Renal cortical epithelial cell (primary cell): Measurements from ENCODE around the gene RPL4. TPM values are rescaled to one million over a fixed set of nuclear protein-coding genes. Genes with fewer than 3 reads are reported as not detected.
"Not testable (repeated sequence)": the region's sequence is repeated elsewhere in the genome, so short reads cannot be mapped to it uniquely, and the experiment has no call there.

Source experiments
- DNase-seq: peaks from one replicate; pipeline ENCODE4 v3.0.0-alpha.2; 2011; ENCODE audit warnings: low read depth
- total RNA-seq: library from RNA; depleted of rRNA; stranded (reverse); fragments of >200 nt; gene quantifications from 2 replicates; pipeline ENCODE4 v1.2.3, GENCODE V29; 2014

The RPL4 gene
- total RNA-seq = 2,621 and 2,644 TPM in 2 replicates

DNA sequence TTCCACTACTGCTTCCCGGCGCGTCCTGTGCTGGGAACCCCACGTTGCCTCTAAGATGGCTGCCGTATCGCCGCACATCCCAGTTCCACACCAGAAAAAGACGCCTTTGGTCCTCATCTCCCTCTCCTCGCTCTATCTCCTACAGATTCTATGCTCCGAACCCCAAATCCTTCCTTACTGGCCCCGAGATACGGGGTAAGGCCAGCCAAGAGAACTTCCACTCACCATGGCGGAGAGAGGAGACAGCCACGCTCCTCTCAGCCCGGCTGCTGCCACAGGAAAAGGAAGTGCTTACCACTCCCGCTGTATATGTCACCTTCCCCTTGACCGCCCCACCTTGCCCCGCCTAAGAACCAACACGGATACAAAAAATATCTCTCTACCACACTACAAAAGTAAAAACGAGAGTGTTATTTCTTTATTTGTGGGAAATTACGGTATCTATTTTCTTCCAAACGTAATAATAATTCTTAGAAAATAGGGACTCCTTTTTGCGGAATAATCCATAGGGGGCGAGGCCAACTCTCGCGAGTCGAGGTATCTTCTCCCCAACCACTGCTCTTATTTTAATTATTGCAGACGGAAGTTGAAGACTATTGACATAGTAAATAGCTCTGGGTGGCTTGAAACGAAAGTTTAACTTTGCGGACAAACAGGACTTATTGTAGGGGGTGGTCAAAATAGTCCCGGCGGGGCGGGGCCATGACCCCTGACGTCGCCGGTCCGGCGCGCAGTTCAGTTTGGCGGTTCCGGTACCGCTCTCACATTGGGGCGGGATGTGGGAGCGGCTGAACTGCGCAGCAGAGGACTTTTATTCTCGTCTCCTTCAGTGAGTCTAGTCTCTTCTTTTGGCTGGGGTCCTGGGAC is at the start of gene RPL4, which contains the start of gene ZWILCH:
RPL4 (minus strand) TSS at position 293 of the 867 bp plus-strand sequence; CDS start at position 228, 65 bp downstream.
ZWILCH (plus strand) TSS at position 764 of the 867 bp plus-strand sequence; CDS start at position 777, 13 bp downstream.
- peak; percentile 95 for DNase-seq

DNA sequence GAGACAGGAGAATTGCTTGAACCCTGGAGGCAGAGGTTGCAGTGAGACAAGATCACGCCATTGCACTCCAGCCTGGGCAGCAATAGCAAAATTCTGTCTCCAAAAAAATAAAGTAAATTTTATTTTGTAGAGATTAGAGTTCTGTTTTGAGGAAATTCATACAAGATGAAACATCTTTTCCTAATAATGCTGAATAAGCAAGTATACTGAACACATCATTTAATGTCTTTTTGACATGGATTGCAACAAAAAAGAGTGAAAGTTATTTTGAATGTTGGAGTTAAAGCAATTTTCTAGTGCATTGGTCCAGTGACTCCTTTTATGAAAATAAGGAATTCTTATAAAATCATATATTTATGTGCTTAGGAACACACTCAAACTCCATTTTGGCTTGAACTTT is 40.6 kb upstream of the RPL4 start:
- no peak for DNase-seq

DNA sequence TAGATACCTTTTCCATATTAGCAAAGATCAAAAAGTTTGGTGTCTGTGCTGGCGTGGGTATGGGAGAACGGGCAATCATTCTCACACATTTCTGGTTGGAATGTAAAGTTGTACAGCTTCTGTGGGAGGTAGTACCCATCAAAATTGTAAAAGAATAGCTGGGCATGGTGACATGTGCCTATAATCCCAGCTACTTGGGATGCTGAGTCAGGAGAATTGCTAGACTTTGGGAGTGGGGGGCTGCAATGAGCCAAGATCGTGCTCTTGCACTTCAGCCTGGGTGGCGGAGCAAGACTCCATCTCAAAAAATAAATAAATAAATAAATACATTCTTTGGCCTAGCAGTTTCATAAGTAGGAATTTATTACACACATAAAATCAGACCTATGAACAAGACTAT is 38.2 kb upstream of the RPL4 start:
- DNase-seq = no peak

DNA sequence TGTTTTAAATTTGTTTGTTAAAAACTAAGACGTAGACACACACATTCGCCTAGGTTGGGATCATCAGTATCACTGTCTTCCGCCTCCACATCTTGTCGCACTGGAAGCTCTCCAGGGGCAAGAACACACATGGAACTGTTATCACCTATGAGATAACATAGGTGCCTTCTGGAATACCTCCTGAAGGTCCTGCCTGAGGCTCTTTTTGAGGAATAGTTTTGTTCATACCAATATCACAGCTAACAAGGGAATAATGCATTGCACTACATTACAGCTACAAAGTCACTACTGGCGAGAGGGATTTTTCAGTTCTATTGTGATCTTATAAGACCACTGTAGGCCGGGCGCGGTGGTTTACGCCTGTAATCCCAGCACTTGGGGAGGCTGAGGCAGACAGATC is 30.4 kb upstream of the RPL4 start:
- DNase-seq = no peak

DNA sequence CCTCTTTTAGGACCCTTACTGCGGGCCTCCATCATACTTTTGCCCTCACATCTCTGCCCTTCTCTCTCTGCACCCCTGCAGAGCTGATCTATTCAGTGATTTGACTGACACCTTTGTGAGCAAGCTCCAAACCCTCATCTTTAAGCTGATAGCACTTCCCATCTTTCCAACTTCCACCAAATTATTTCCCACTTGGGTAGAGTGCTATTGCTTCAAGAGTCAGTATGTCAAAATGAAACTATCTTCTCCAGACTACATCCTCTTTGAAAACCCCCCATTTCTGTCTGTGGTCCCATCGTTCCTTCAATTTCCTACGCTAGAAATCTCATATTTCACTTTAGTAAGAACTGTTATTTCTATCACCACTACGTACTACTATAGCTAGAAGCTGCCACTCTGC is 20.2 kb upstream of the RPL4 start:
- DNase-seq = no peak

DNA sequence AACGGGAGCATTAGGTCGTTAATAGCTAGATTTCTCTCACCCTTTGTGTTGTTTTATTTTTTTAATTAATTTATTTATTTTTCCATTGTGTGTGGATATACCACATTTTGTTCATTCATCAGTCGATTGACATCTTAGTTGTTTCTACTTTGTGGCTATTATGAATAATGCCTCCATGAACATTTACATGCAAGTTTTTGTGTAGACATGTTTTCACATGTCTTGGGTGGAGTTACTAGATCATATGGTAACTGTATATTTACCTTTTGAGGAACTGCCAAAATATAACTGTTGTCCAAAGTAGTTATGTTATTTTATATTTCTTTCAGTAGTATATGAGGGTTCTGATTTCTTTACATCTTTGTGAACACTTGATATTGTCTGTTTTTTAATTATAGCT is 19.3 kb upstream of the RPL4 start:
- no peak for DNase-seq

DNA sequence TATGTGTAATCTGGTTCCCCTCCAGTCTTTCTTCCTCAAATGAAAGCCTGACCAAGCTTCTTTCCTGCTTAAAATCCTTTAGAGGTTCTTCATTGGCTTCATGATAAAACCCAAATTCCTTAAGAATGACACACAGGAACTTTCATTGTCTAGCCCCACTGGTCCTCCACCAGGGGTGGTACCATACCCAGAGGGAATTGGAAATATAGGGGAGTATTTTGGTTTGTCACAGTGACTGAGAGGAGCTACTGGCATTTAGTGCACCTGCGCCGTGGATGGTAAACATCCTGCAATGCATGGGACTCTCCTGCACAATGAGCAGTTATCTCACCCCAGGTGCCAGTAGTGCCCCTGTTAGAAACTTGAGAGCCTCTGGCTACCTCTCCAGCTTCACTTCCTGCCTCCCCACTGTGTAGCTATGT is 11.3 kb upstream of the RPL4 start:
- DNase-seq = no peak

DNA sequence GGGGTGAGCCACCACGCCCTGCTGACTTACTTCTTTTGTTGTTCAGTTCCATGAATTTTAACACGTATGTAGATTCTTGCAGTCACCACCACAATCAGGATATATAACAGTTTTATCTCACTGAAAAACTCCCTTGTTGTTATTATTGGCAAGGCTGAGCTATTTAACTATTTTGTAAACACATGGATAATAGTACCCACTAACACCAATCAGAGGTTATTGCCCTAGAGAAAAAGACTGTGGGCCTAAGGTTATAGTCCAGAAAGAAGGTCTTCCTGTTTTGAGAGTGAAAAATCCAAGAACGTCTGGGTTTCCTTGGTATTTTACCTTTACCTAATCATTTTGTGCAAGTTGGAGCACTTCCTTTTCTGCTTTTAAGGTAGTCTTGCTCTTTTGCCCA is 9.9 kb upstream of the RPL4 start:
- no peak for DNase-seq

DNA sequence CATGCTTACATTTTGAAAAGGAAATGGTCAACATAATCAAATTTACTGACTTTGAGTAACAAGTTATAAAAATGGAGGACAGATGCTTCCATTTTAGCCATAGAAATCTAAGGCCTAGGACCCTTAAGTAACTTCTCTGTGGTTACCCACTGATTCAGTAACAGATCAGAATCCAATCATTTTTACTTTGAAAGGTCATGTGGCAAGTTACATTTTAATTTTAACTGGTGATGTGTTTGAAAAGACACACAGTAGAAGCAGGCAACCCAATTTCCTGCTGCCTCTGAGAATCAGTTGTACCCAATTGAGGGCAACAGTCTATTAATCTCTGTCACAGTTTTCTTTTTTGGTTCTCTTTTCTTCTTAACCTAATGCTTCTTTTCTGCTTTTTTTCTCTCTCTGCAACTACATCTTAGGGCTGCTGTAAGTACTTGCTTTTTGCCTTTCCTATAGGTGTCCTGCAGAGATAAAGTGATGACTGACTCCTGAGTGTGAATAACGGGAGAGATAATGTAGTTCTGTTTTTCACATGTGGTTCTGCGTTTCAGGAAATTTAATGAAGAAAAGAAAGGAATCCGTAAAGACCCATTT is 3.7 kb upstream of the RPL4 start:
- peak; percentile 69 for DNase-seq

DNA sequence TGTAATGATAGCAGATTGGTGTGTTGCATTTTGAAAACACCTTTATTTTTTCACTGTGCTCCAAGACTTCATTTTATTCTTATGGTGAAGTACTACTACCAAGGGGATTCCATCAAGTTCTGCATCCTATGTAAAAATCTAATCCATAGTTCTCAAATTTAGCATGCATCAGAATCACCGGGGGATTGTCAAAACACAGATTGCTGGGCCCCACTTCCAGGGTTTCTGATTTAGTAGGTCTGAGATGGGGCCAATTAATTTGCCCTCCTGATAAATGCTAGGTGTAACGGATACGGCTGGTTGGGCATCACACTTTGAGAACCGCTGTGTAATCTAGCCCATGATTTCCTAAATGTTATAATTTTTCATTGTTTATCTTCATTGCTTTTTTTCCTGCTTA is 1.2 kb upstream of the RPL4 start:
- DNase-seq = no peak

DNA sequence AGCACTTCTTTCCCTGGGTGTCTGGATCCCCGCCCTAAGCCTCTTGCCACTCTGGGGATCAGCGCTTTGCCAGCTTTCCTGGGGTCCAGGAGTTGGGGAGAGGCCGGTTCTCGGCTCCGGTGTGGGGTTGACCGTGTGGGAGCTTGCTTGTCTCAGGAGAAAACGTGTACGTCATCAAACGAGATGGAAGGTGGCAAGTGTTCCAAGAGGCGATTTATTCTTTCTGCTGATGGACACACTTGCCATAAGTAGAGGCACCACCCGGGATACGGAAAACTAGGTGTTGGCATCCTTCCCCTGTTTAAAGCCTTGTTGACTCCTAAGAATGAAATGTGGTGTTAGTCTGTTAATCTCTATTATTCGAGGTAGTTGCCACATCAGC is 766 bp upstream of the RPL4 start:
- DNase-seq = peak; percentile 40

DNA sequence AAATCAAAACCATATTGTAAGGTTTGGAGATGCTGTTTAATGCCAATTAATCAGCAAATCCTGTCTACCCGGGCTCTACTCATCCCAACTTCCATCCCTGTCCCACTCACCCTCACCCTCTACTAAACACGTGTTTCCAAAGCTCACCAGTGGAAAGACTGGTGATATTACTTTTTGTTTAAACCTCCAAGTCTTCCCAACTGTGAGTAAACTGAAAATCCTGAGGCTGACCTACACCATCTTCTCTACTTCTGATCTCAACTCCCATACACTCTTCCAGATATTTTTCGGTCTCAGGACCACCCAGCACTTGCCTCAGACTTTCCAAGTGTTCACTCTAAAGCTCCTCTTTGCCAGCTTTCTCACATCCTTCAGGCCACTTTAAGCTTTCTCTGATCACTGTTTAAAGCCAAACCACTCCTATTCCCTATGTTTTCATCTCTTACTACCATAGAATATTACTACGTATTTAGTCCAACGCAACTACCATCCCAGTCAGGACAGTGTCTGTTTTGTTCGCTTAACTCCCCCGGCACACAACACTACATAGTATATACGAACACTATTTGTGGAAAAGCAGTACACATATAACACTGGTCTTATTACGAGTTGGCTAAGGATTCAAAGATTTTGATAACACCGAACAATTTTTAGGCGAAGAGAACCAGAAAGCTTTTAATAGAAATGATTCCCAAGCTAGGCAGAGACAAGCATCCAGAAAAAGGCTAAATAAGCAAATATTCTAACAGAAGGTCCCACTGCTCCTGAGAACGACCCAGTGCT is 684 bp downstream of the RPL4 start:
- no peak for DNase-seq

DNA sequence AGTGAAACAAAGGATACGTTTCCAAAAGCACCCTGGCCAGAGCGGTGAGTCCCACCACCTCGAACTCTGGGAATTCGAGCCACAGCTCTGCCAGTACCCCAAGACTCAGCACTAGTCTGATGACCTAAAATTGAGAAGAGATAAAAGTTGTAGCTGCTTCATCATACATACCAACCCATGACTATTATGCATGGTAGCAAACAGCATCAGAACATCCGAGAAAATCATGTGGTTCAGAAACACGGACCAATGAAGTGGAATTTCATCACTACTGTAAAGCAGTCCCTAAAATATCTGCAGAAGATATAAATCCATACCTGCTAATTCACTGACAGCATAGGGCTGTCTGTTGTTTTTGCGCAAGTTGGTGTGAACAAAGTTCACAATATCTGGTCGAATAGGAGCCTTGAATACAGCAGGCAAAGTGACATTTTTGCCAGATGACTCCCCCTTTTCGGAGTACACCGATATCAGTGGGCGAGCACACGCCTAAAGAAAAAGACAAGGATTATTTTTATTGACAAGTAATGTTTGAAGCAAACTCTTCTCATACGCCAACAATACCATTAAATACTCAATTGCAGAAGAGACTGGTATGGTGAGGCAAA is 1.5 kb downstream of the RPL4 start:
- not testable (repeated sequence) for DNase-seq

DNA sequence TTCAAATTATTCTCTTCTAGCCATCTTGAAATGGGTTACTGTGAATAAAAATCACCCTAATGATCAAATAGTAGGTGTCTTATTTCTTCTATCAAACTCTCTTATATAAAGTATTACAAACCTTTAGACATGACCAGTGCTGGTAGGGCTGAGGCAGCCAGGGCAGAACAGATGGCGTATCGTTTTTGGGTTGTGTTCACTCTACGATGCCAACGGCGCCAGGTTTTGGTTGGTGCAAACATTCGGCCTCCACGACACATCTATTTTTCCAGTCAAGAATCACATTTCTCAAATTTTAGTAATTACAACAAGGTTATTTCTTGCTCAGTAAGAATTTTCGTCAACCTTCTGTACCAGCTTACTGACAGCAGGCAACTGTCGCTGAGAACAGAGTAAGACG is 2.2 kb downstream of the RPL4 start:
- no peak for DNase-seq

DNA sequence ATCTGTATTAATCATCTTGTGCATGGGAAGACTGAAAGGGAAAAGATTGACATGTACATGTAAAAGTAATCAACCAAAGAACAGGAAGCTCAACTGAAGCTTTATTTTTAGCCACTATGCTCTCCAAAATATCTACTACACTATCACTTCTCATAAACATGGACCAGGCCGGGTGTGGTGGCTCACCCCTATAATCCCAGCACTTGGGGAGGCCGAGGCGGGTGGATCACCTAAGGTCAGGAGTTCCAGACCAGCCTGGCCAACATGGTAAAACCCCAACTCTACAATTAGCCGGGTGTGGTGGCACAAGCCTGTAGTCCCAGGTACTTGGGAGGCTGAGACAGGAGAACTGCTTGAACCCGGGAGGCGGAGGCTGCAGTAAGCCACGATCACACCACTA is 4.3 kb downstream of the RPL4 start:
- not testable (repeated sequence) for DNase-seq

DNA sequence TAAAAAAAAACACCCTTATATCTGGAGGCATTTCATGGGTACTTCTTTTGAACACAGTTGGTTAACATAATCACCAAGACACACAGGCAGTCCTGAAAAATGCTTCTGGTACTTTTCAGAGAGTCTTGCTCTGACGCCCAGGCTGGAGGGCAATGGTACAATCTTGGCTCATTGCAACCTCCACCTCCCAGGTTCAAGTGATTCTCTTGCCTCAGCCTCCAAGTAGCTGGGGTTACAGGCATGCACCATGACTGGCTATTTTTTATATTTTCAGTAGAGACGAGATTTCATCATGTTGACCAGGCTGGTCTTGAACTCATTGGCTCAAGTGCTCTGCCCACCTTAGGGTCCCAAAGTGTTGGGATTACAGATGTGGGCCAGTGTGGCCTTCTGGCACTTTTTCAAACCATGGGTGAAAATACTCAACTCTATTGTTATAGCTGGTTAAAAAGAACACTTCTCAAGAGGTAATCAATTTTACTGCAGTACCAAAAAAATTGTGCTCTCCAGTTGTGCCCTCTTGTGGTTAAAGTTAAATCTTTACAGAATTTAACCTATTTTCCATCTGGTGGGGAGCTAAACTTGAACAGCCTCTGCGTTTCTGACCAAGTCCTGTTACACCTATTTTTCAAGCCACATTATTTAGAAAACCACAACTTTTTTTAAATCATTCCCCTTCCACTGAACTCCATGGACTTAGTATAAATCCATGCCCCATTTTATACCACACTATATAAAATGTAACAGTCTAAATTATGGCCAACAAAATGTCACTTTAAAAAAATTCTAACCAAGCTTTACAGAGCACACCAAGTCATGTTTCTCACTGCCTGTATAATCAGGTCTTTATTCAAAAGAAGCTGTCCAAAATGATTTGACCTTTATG is 5.9 kb downstream of the RPL4 start:
- peak; percentile 40 for DNase-seq

DNA sequence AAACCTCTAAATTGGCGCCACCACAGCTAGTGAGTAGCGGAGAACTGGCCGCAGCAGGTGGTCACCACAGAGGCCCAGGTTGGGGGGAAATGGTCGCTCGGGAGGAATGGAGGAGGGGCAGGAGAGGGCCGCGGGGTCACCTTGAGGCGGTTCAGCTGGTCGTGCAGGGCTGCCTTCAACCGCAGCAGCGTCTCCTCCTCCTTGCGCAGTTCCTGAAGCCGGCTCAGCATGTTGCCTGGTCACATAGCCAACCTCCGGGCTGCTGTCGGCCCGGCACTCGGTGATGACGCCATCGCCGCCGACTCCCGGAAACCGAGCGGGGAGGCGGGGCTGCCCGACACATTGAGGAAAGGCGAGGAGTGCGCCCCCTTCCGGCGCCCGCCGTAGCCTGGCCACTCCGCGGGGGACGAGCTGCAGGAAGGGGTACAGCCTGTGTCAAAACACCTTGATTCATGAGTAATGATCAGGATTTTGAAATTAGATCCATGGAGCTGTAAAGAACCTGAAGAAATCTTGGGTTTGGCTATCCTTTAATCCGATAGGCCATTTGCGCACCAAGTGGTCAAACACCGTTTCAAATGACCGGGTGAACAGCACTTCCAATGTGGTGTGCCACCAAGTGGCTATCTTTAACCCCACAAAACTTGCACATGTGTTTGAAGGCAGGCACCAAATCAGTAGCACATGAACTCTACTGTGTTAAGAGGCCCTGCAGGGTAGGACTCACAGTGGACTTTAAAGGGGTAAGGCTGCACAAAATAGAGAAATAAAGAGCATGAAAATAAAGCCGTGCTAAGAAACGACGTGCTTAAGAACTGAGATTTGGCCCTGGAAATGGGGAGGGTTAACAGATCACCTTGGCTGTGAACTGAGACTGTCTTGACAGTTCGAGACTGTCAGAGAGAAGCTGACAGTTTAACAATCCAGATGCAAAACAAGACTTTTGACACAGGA is 6.9 kb downstream of the RPL4 start, which contains the start of gene SNAPC5:
SNAPC5 (minus strand) TSS at position 261 of the 954 bp plus-strand sequence; CDS start at position 230, 31 bp downstream.
- DNase-seq = peak; percentile 79

DNA sequence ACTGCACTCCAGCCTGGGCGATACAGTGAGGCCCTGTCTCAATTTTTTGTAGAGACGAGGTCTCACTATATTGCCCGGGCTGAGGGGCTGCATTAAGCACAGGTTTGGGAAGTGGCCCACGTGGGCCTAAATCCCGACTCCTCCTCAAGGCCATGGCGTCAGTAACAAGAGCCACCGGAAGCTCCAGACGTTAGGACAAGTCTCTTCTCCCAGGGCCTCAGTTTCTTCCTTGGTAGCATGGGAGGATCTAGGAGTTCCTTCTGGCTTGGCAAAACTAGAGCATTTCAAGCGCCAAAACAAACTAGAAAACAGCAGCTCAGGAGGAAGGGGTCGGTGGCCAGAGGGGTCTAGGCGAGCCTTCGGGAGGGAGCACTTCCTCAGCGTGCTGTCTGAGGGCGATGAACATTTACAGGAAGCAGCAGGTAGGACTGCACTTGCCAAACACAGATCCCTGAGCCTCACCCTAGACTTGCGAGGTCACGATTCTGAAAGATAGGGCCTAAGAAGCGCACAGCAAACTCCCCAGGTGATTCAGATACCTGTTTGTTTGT is 7.6 kb downstream of the RPL4 start:
- DNase-seq = no peak

DNA sequence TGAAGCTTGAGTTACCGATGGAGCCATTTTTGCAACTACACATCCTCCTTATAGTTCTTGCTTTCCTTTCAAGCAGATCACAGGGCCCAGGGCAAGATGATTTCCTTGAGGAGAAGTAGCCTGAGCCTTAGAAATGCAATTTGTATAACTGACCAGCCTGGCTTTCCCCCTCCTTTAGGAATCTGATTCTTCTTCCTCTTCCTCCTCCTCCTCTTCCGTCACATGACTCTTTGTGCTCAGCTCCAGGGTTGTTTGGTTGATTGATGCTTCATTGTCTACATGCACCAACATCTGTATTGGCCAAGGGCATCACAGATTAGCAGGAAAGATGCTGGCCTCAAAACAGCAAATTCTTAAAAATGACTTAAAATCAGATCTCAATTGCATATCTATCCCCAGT is 10.4 kb downstream of the RPL4 start:
- no peak for DNase-seq
